NT2/D1 (cell line): ENCODE measurements around the gene EEF1AKMT3.

Experiments
- SUZ12 ChIP-seq: IDR thresholded peaks from 2 replicates; pipeline ENCODE4 v1.6.1; 2011; ENCODE audit not compliant: insufficient read length, insufficient read depth; ENCODE audit errors: extremely low read depth
- YY1 ChIP-seq: IDR thresholded peaks from 2 replicates; pipeline ENCODE4 v1.6.1; 2011; ENCODE audit not compliant: insufficient read length, insufficient read depth

DNA sequence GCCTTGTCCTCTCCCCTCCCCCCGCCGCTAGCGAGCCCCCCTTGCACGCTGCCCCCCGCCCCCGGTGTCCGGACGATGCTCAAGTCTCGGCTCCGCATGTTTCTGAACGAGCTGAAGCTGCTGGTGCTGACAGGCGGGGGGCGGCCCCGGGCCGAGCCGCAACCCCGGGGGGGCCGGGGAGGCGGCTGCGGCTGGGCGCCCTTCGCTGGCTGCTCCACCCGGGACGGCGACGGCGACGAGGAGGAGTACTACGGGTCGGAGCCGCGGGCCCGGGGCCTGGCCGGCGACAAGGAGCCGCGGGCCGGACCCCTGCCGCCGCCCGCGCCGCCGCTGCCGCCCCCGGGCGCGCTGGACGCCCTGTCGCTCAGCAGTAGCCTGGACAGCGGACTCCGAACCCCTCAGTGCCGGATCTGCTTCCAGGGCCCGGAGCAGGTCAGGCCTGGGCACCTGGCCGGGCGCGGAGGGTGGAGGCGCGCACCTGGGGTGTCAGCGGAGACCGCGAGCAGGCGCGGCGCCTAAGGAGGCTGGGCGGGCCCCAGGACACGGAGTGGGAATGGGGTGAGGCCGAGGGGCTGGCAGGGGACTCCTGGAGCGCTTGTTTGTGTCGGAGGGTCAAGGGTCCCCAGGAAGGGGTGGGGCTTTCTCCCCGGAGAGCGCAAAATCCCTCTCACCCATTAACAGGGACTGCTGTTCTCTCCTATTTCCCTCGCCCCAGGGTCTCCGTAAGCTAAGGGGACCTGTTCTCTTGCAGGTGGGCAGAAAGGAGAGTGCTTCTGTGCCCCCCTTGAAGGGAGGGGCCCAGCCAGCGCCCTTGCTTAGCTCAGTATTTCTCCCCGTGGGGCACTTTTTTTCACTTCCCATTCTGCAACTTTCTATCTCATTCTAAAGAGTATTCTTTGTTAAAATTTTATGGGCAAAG is 16.7 kb upstream of the EEF1AKMT3 start:
- TF ChIP-seq YY1 (no peak), SUZ12 (peak; percentile 83)
